Measurements from ENCODE around the gene PLCG1.

GRCh38 chr20:41226426-41226825, 89.1 kb downstream of the PLCG1 start:
- TF ChIP-seq CTCF (IDR thresholded peaks at IDR 0.05; ENCODE audit: poor library complexity, severe bottlenecking) = no peak
- no peak for TF ChIP-seq POLR2AphosphoS5 (IDR thresholded peaks at IDR 0.05)
- TF ChIP-seq TAF1 (IDR thresholded peaks at IDR 0.05; ENCODE audit: low read depth) = no peak
- TF ChIP-seq REST (IDR thresholded peaks at IDR 0.05; ENCODE audit: borderline replicate concordance) = no peak

Data from neural cell (in vitro differentiated cells).